Mesenteric fat pad (tissue), 1 donor: Measurements from ENCODE around the gene IDI2. TPM values are rescaled to one million over a fixed set of nuclear protein-coding genes. Genes with fewer than 3 reads are reported as not detected.
"Not testable (repeated sequence)": the region's sequence is repeated elsewhere in the genome, so short reads cannot be mapped to it uniquely, and the experiment has no call there.

Source experiments
- DNase-seq: peaks from one replicate; pipeline ENCODE4 v3.0.0-alpha.2; 2020; ENCODE audit warnings: low spot score
- long read RNA-seq: library from polyadenylated mRNA; unstranded; transcript quantifications from one replicate; pipeline ENCODE4 v2.0.0, GENCODE V29; 2020
- total RNA-seq: library from RNA; stranded (reverse); fragmentation: NEBNext Ultra II Directional; extraction: Animal tissue kit (Norgen Biotek cat#: 25700); gene quantifications from one replicate; pipeline ENCODE4 v1.2.1, GENCODE V29; 2021
- donor health status: DM: yes; HTN: yes; CAD: no.

Gene IDI2
- total RNA-seq: not detected
- long read RNA-seq: 0 reads

DNA sequence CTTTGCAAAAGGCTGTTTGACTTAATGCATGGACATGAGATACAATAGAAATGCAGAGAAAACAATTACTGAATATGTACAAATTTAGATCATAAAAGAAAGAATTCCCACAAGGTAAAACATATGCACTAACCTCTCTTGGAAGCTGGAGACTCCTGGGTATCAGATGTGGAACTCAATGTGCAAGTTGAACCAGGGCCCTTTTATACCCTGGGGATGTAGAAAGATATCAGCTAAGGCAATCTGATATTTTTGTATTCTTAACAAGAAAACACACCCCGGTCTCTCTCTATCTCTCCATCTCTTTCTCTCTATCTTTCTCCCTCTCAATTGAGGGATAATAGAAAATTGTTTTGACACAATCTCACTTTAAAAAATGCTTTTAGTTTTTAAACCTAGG lies at the start of gene IDI2:
TSS of gene IDI2 (minus strand) at position 177 of the 400 bp plus-strand sequence. CDS start 1,136 bp downstream, outside the sequence.
- no peak for DNase-seq

DNA sequence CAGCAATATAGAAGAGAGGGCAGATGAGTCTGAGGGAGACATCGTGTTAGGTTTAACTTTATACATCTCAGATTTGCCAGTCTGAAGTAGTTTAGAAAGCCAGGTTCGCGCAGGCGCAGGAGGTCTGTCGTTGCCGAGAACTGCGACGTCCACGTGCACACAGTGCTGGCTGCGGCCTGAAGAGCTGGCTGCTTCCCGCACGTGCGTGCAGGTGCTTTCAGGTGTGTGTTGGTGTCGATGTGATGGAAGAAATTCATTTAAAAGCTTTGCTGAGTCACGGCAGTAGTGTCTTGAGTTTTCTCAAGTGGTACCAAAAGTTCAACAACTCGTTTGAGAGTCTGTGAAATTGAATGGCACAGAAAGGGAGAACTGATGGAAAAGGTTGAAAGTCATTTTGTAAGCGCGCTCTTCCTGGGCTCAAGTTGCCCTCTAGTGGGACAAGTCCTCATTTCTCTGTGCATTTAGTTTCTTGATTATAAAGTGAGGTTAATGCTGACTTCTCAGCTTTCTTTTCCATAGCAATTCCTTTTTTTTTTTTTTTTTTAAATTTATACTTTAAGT lies 49.2 kb upstream of the IDI2 start:
- no peak for DNase-seq

DNA sequence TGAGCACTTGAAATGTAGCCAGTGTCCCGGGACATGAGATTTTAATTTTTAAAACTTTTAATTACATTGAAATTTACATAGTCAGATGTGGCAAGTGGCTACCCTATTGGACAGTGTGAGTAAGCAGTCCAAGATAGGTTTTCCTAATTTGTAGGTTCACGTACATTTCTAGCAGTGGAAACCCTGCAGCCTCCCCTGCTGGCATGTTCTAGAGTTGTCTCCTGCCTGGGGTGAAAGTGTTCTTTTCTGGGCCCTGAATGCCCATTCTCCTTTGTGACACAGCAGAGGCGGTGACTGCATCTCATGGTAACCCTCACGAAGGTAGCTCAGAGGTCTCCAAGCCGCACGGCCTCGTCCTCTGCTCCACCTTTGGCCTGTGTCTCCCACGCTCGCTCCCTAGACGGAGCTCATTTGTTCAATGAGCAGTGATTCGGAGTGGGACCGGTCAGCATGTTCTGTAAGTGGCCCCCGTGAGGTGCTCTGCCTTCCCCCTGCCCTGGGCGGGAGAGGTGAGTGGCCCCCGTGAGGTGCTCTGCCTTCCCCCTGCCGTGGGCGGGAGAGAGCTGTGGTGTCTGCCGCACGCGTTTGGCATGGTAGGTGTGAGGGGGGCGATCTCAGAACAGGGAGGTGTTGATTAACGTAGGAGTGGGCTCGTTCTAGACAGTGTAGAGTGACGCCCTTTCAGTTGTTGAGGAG lies 48.5 kb upstream of the IDI2 start:
- DNase-seq: no peak

DNA sequence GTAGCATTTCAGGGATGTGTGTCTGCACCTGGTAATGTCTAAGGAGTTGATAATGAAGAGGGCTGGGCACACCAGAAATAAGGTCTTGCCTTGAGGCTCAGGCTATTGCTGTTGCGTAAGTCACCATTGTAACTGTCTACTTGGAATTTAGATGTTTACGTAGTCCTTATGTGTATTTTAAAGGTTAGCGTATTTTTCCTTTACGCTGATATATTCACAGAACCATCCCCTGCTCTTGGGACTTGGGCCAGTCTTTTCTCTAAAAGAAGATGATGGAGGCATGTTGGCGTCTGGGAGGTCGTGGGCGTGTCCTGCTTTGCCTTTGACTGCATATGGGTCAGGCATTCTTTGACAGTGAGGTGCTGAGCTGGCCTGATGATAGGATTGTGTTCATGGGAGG lies 45.3 kb upstream of the IDI2 start:
- no peak for DNase-seq

DNA sequence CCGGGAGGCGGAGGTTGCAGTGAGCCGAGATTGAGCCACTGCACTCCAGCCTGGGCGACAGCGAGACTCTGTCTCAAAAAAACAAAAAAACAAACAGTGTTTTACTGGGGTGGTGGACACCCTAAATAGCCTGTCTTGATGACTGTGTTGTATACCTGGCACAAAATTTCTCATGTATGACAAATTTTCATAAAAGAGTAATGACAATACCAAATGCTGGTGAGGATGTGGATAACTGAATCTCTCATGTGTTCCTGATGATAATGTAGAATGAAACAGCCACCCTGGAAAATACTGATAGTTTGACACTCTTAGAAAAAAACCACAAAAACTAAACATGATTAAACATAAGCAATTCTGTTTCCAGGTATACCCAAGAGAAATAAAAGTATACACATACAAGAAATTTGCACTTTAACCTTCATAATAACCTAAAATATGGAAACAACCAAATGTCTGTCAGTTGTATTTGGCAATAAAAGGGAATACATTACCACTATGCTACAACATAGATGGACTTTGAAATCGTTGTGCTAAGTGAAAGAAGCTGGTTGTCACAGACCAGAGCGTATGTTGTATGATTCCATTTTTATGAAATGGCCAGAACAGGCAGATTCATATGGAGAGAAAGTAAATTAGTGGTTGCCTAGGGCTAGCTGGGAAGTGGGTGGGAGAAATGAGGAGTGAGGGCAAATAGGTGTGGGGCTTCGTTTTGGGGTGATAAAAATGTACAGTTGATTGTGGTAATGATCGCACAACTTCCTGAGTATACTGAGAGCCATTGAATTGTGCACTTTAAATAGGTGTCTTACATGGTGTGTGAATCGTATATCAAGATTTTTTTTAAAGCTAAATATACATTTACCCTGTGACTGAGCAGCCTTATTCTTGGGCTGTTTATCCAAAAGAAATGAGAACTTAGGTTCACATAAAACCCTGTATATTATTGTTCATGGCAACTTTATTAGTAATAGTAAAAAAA lies 43.0 kb upstream of the IDI2 start:
- no peak for DNase-seq

DNA sequence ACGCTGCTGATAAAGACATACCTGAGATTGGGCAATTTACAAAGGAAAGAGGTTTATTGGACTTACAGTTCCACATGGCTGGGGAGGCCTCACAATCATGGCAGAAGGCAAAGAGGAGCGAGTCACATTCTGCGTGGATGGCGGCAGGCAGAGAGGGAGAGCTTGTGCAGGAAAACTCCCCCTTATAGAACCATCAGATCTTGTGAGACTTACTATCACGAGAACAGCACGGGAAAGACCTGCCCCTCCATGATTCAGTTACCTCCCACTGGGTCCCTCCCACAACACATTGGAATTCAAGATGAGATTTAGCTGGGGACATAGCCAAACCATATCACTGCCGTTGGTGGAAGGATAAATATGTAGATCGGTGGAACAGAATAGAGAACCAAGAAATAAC lies 41.1 kb upstream of the IDI2 start:
- DNase-seq: not testable (repeated sequence)

DNA sequence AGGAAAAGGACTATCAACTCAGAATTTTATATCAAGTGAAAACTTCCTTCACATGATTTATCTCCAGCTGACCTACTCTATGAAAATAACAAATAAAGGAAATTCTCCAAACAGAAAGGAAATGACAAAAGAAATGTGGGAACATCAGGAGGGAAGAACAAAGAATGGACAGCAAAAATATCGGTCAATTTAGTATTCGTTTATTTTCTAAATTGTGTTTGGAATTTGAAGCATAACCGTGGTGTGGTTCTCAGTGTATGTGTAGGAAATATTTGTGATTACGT lies 39.2 kb upstream of the IDI2 start:
- DNase-seq: no peak

DNA sequence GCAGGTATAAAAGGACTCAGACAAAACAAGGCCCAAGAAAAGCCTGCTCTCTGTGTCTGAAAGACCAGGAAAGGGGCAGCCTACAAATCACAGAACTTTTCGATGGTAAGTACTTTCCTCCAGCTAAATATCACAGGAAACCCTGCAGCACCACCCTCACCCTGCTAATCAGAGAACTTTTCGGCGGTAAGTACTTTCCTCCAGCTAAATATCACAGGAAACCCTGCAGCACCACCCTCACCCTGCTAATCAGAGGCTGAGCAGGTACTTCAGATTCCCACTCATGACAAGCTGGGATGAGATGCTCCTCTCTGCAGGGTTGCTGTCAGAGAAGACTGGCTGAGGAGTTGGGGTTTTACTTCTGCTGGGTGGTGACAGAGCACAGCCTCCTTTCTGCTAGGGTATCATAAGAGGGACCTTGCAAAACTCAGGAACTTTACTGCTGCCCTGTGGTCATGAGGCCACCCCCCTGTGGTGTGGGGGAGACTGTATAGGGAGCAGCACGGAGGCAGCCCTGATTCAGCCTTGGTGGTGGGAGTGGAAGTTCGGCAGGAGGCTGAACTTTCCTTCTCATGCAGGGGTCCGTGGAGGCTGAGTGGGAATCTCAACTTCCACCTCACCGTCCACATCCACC lies 37.7 kb upstream of the IDI2 start:
- DNase-seq: no peak

DNA sequence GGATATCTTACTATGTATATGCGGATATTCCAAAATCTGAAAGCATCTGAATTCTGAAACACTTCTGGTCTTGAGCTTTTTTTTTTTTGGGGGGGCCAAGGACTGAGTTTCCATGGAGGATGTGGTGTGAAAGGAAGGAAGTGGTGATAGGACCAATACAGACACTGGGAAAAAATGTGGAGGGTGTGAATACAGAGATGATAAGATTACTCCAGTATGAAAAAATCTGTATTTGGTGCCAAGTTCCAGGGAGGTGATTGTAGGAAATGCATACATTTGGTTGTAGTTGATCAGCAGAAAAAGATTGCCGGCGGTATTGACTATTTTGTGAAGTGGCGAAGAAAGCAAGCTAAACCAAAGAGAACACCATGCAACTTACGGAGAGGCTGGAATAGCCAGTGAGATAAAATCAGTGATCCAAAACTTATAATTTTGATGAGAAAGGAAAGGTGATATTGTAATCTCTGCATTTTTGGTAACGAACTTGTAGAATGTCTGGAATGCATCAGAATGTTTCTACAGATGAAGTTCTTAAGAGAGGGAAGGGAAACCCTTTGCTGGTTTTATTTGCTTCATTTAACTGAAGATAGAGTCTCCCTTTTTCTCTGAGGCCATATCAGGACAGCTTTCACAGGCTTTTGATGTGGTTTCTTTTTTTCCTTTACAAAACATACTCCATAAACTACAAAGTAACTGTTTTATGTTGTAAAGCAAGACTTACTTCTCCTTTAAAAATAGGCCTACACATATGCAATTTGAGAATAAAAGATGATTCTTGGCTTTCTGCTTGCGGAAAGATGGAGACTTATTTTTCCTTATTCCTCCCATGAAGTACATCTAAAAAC lies 36.5 kb upstream of the IDI2 start:
- DNase-seq: no peak

DNA sequence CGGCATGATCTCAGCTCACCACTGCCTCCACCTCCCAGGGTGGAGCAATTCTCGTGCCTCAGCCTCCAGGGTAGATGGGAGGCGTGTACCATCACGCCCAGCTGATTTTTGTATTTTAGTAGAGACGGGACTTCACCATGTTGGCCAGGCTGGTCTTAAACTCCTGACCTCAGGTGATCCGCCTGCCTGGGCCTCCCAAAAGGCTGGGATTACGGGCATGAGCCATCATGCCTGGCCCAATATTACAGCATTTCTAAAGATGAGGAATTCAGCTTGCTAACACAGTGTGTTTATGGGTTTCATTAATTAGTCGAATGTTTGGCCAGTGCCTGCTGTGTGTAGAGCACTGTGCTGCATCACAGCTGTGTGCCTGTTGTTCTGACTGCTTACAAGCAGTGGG lies 34.2 kb upstream of the IDI2 start:
- no peak for DNase-seq

DNA sequence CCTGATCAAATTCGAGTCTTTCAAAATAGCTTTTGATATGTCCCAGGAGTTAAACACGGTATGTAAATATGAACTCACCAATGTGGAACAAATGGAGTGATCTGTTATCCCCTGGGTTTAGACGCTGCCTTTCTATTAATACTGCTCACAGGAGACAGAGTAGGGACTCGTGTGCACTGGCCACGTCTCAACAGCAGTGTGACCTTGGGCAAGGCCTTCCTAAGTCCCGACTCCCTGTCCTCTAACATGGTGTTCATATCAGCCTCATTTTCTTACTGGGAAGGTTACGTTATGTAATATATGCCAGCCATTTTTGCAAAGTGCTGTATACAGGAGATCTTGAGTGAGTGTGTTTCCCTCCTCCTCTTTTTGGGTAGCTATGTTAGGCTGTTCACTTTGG lies 32.4 kb upstream of the IDI2 start:
- DNase-seq: no peak

DNA sequence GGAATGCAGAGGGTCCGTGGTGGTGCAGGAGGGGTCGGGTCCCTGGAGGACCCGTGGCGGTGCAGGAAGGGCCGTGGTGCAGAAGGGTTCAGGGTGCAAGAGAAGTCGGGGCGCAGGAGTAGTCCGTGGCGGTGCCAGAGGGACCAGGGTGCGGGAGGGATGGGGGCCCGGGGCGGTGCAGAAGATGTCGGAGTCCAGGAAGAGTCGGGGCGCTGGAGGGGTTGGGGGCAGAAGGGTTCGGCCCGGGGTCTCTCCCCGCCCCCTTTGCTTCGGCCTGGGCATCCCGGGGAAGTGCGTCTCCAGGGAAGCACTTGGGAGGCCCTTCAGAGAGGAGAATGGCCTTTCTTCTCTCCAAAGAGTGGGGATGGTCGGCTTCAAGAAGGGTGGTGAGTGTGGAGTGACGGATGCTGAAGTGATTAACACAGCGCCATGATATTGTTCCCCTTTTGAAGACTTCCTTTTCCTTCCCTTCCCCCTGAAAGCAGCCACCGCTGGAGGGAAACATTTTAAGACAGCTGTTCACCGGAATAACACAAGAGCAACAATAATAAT lies 31.5 kb upstream of the IDI2 start:
- DNase-seq: no peak

DNA sequence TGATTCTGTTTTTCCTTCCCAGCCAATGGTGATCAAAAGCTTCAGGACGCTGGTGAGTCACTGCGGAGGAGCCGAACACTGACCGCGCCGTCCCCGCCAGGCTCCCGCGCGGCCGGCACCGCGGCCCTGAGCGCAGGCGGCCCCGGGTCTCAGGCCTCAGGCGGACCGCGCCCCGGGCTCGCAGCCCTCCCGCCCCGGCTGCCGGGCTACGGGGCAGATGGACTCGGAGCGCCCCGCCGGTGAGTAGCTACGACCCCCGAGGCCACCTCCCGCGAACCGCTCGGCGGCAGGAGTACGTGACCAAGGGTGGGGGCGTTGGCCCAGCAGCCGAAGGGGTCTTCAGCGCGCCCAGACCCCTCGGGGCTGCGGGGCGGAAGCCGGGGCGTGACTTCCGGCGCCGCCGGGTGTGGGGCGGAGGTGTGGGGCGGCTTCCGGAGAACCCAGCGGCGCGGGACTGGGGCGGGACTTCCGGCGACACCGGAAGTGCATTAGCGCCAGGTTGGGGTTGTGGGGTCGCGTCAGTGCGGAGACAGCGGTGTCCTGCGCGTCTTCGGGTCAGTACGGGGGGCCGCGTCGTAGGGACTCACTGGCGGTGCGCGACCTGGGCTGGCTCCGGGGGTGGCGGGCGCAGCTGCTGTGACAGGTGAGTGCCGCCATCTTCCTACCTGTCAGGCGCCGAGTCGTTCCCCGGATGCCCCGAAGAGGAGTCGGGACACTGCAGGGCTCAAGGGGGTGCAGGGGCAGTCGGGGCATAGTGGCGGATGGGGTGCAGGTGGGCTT lies 30.9 kb upstream of the IDI2 start, which contains the start of gene WDR37:
TSS of gene WDR37 (plus strand) at position 60 of the 780 bp plus-strand sequence. CDS start 15,771 bp downstream, outside the sequence.
- peak; percentile 96 for DNase-seq

DNA sequence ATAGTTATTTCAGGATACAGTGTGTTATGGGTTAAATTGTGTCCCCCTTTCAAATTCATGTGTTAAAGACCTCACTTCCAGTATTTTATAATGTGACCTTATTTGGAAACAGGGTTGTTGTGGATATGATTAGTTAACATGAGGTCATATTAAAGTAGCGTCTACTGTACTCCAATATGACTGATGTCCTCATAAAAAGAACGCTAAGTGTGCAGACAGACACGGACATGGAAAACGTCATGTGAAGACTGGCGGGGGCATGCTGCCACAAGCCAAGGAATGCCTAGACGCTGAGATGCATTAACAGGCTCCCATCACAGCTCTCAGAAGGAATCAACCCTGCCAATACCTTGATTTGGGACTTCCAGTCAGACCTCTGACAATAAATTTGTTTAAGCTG lies 29.0 kb upstream of the IDI2 start:
- no peak for DNase-seq

DNA sequence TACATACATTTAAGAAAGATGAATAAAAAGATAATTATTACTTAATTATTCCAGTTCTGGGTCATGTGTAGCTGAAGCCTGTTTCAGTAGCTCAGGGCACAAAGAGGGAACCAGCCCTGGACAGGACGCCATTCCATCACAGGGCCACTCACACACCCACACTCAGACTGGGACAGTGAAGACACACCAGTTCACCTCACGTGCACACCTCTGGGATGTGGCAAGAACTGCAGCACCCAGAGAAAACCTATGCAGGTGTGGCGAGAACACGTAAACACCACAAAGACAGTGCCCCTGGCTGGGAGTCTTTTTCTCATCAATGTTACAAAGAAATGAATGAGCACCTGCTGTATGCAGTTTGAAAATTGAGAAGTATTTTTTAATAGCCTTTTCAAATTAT lies 24.9 kb upstream of the IDI2 start:
- no peak for DNase-seq

DNA sequence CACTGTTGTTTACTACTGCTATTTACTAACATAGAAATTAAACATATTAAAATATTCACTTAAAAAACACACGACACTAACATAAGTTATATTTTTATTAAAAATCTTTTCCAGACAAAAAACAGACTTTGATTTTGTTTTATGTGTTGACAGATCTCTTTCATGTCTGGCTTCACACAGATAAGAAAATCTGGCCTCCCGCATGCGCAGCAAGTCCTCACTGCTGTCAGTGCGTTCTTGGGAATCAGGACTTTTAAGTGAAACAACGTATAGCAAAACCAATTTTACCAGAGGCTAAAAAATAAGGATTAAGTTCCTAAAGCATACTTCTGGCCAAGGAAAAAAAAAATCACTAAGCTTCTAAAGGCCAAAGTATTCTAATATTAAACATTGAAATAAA lies 24.5 kb upstream of the IDI2 start:
- DNase-seq: no peak

DNA sequence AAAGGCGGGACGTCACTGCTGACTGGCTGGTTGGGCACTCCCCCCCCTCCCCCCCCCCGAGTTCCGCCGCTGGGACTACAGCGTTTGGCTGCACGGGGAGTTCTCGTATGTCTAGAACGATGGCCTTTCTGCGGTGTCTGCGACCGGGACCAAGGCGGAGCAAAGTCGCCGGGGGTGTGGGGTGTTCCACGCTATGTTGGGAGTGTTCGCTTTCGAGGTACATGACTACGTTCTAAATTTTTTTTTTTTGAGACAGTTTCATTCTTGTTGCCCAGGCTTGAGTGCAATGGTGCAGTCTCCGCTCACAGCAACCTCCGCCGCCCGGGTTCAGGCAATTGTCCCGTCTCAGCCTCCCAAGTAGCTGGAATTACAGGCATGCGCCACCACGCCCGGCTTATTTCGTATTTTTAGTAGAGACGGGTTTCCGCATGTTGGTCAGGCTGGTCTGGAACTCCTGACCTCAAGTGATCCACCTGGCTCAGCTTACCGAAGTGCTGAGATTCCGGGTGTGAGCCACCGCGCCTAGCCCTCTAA lies 23.8 kb upstream of the IDI2 start:
- DNase-seq: no peak

DNA sequence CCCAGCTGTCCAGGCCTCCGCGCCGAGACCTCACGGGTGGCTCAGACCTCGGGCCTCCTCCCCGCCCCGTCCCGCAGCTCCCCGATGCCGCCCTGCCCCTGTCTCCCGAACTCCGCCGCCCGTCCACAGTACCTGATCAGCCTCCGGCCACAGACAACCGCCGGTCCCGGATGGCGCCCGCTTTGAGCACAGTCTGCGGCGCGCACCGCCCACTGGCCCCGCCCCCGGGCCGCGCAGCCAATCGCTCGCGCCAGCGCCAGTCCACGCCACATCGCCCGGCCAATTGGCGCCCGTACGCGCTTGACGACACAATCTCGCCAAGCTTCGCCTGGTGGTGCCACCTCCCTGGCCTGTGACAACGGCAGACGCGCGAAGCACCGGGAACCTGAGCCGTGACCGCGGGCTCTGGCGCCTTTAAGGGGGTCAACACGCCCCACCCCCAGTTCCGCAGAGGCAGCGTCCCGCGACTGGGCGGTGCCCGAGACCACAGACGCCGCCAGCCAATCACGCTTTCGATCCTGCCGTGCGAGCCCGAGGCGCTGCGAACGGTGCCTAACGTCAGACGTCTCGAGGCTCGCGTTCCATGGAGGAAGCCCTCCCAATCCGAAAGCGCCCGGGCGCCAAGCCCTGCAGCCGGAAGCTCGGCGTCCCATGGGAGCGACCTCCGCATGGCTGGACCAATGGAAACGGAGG lies 23.2 kb upstream of the IDI2 start, which contains the start of gene IDI1:
TSS of gene IDI1 (minus strand) at position 388 of the 693 bp plus-strand sequence. CDS start at position 272, 116 bp downstream.
- DNase-seq: peak; percentile 99

DNA sequence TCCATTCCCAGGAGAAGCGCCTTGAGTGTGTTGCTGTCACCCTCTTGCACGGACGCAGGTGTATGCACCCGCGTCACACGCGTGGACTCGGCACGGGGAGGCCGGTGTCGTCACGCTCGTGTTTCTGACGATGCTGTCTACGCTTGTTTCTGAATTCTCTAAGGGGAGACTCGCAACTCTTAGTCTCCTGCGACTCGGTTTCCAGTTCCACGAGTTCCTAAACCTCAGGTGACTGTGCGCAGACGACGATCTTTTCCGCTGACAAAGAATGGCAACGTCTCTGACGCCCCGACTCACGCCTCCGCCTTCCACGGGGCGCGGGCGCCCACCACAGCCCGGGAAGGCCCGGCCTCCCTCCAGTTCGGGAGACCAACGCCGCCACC lies 22.7 kb upstream of the IDI2 start:
- no peak for DNase-seq
